MCF 10A (cell line): ENCODE measurements around the gene LIMA1. TPM values are rescaled to one million over a fixed set of nuclear protein-coding genes. Genes with fewer than 3 reads are reported as not detected.

Experiments
- BruUV-seq: library from RNA; stranded (reverse); fragments of 400-500 nt; replicated peaks from 2 replicates; lab custom pipeline; 2021; lab: Mats Ljungman, UMichigan
- CTCF ChIA-PET: fragments of 300-600 bp; sonication (Branson Sonifier 250); formaldehyde crosslinking; extraction: SDS; loops from one replicate; lab custom pipeline; 2021; ENCODE audit warnings: antibody characterized with exemption, inconsistent platforms; lab: Yijun Ruan, JAX
- POLR2A ChIA-PET: fragments of 300-600, 350-650 bp; sonication (Branson Sonifier 250); formaldehyde crosslinking; extraction: SDS; loops from one replicate; lab custom pipeline; 2020; ENCODE audit warnings: antibody characterized with exemption, inconsistent platforms; lab: Yijun Ruan, JAX
- DNase-seq: peaks from one replicate; pipeline ENCODE4 v3.0.0-alpha.2; 2018; ENCODE audit not compliant: unreplicated experiment
- H3K27ac Mint-ChIP-seq: one replicate; pipeline ENCODE4 v1.8.0; 2022; ENCODE audit warnings: mild to moderate bottlenecking, low read depth, mixed read lengths; ENCODE audit not compliant: unreplicated experiment
- H3K27me3 Mint-ChIP-seq: one replicate; pipeline ENCODE4 v1.8.0; 2022; ENCODE audit warnings: mixed read lengths; ENCODE audit not compliant: insufficient read depth, unreplicated experiment
- H3K36me3 Mint-ChIP-seq: one replicate; pipeline ENCODE4 v1.8.0; 2022; ENCODE audit warnings: mild to moderate bottlenecking, moderate library complexity, mixed read lengths; ENCODE audit not compliant: insufficient read depth, unreplicated experiment
- H3K4me1 Mint-ChIP-seq: one replicate; pipeline ENCODE4 v1.8.0; 2022; ENCODE audit warnings: mixed read lengths; ENCODE audit not compliant: insufficient read depth, unreplicated experiment
- H3K4me3 Mint-ChIP-seq: one replicate; pipeline ENCODE4 v1.8.0; 2022; ENCODE audit warnings: mild to moderate bottlenecking, moderate library complexity, mixed read lengths; ENCODE audit not compliant: unreplicated experiment
- H3K9me3 Mint-ChIP-seq: one replicate; pipeline ENCODE4 v1.8.0; 2022; ENCODE audit warnings: mixed read lengths; ENCODE audit not compliant: unreplicated experiment
- intact Hi-C: fragments of 100-400 bp; cut with micrococcal nuclease; formaldehyde crosslinking; loops from 2 replicates; pipeline ENCODE4 v1.14.1; 2022
- total RNA-seq: library from RNA; stranded (reverse); gene quantifications from 2 replicates; pipeline ENCODE4 v1.2.3, GENCODE V29; 2022
- TF ChIP-seq, protein P1 (sequence below): fragments of 200-600 bp; IDR thresholded peaks from one replicate; pipeline ENCODE4 v1.8.0; 2022; ENCODE audit warnings: antibody characterized with exemption, mild to moderate bottlenecking; ENCODE audit not compliant: unreplicated experiment

Gene LIMA1
- total RNA-seq, 1 experiment from 2014 or later, result 86.0 TPM

DNA sequence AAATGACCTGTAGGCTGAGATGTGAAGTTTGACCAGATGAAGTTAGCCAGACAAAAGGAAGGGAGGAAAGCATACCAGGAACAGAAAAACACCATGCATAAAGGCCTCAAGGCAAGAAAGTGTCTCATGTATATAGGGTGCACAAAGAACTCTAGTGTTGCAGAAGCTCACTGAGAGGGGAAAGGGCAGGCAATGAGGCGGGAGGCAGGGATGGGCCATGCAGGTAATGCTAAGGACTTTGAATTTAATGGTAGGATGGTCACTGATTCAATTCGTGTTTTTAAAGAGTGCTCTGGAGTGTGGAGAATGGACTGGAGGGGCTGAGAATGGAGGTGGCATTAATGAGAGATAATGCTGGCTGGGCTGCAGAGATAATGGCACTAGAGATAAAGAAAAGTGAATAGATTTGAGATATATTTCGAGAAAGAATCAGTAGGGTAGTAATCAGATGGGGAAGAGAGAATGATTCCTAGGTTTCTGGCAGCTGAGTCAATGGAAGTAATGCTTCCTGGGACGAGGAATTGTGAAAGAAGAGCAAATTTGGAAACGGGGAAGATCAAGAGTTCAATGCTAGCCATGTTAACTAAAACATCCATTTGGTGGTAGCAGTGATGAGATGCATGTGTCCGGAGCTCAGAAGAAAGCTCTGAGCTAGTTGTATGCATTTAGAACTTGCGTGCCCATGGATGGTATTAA lies 43.1 kb downstream of the LIMA1 start:
- H3K9me3 Mint-ChIP-seq, result no peaks in the 10 kb centered on the region
- H3K27me3 Mint-ChIP-seq, result no peaks in the 10 kb centered on the region
- intact Hi-C loops, result no loop called here
- TF ChIP-seq, protein P1, sequence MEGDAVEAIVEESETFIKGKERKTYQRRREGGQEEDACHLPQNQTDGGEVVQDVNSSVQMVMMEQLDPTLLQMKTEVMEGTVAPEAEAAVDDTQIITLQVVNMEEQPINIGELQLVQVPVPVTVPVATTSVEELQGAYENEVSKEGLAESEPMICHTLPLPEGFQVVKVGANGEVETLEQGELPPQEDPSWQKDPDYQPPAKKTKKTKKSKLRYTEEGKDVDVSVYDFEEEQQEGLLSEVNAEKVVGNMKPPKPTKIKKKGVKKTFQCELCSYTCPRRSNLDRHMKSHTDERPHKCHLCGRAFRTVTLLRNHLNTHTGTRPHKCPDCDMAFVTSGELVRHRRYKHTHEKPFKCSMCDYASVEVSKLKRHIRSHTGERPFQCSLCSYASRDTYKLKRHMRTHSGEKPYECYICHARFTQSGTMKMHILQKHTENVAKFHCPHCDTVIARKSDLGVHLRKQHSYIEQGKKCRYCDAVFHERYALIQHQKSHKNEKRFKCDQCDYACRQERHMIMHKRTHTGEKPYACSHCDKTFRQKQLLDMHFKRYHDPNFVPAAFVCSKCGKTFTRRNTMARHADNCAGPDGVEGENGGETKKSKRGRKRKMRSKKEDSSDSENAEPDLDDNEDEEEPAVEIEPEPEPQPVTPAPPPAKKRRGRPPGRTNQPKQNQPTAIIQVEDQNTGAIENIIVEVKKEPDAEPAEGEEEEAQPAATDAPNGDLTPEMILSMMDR, result no peak
- ChIA-PET POLR2A (interaction anchor here (0.7 to 1.3 kb wide), 2 partner anchors 43 to 44 kb away, joined by 3 to 4 read pairs; partner anchors contain the start of gene LIMA1), CTCF (interaction anchor here (0.6 to 0.7 kb wide), 3 partner anchors 21 to 97 kb away, joined by 3 to 4 read pairs (median 3); no protein-coding TSS in a partner anchor)
- no peak overlapping the region for H3K27ac Mint-ChIP-seq
- no peak overlapping the region for H3K4me3 Mint-ChIP-seq
- no peak for DNase-seq
- H3K36me3 Mint-ChIP-seq, result peaks cover 6% of the 10 kb centered on the region
- peaks cover 8% of the 10 kb centered on the region for H3K4me1 Mint-ChIP-seq
- BruUV-seq, result no TSS peak

DNA sequence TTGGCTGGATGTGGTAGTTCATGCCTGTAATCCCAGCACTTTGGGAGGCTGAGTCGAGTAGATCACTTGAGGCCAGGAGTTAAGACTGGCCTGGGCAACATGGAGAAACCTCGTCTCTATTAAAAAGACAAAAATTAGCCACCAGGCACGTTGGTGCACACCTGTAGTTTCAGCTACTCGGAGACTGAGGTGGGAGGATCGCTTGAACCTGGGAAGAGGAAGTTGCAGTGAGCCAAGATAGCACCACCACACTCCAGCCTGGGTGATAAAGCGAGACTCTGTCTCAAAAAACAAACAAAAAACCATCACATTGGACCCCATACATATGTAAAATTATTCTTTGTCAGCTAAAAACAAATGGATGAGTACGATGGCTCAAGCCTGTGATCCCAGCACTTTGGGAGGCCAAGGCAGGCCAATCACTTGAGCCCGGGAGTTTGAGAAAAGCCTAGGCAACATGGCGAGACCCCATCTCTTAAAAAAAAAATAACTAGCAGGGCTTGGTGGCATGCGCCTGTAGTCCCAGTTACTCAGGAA lies 43.9 kb downstream of the LIMA1 start:
- ChIA-PET CTCF (no interaction called here), POLR2A (interaction anchor here (0.6 to 0.7 kb wide), 3 partner anchors 16 to 55 kb away, joined by 3 to 5 read pairs (median 3); no protein-coding TSS in a partner anchor)
- no TSS peak for BruUV-seq

DNA sequence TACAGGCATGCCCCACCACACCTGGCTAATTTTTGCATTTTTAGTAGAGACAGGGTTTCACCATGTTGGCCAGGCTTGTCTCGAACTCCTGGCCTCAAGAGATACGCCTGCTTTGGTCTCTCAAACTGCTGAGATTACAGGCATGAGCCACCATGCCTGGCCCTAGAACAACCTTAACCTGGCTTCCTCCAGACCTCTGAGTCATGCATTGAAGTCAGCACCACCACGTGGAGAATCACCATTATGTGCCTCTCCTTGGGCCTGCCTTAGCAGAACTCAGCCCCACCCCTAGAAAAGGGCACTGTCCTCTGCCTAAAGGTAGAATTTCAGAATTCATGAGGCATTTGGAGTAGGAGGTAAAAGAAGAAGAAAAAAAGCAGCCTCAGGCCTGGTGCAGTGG lies 49.0 kb downstream of the LIMA1 start:
- no peak overlapping the region for H3K4me3 Mint-ChIP-seq
- peak; percentile 83 for DNase-seq
- no peaks in the 10 kb centered on the region for H3K36me3 Mint-ChIP-seq
- intact Hi-C loops, result no loop called here
- peaks cover 5% of the 10 kb centered on the region for H3K4me1 Mint-ChIP-seq
- no TSS peak for BruUV-seq
- POLR2A ChIA-PET, result interaction anchor here (1.2 to 2.3 kb wide), 3 partner anchors 10 to 13 kb away, joined by 3 to 12 read pairs (median 4); no protein-coding TSS in a partner anchor
- no peak overlapping the region for H3K27ac Mint-ChIP-seq
- TF ChIP-seq, protein P1, result no peak
- no peaks in the 10 kb centered on the region for H3K27me3 Mint-ChIP-seq
- no peaks in the 10 kb centered on the region for H3K9me3 Mint-ChIP-seq
- CTCF ChIA-PET, result interaction anchor here (0.5 to 1.3 kb wide), 4 partner anchors 9 to 407 kb away, joined by 3 read pairs; no protein-coding TSS in a partner anchor

More for the DNA sequence above, 43.9 kb downstream of the LIMA1 start:
- Mint-ChIP-seq H3K4me1 (peaks cover 11% of the 10 kb centered on the region), H3K36me3 (peaks cover 6% of the 10 kb centered on the region), H3K4me3 (no peak overlapping the region), H3K27ac (no peak overlapping the region), H3K27me3 (no peaks in the 10 kb centered on the region), H3K9me3 (no peaks in the 10 kb centered on the region)
- no peak for DNase-seq
- TF ChIP-seq, protein P1, result no peak
- intact Hi-C loops, result no loop called here

DNA sequence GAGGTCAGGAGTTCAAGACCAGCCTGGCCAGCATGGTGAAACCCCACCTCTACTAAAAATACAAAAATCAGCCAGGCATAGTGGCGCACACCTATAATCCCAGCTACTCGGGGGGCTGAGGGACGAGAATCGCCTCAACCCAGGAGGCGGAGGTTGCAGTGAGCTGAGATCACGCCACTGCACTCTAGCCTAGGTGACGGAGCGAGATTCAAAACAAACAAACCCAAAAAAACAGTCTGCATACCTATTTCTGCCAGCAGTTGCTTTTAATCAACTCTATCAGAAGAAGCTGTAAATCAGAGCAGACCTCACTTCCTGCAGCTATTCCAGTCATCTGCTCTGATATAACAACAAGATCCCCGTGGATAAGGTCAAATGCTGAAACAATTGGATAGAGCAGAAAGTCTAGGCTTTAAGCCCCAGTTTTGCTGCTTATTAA lies 50.5 kb downstream of the LIMA1 start:
- TF ChIP-seq, protein P1, result no peak
- Mint-ChIP-seq H3K27ac (no peak overlapping the region), H3K4me3 (no peak overlapping the region), H3K27me3 (no peaks in the 10 kb centered on the region), H3K9me3 (no peaks in the 10 kb centered on the region), H3K4me1 (peaks cover 5% of the 10 kb centered on the region), H3K36me3 (no peaks in the 10 kb centered on the region)
- no peak for DNase-seq
- intact Hi-C loops, result no loop called here
- CTCF ChIA-PET, result interaction anchor here (0.8 kb wide), 1 partner anchor 9 kb away, joined by 3 read pairs; no protein-coding TSS in a partner anchor
- POLR2A ChIA-PET, result interaction anchor here (1.3 to 2.3 kb wide), 2 partner anchors 12 to 51 kb away, joined by 5 to 12 read pairs; no protein-coding TSS in a partner anchor
- no TSS peak for BruUV-seq
